K562 (cell line): ENCODE measurements around the gene TMEM205. TPM values are rescaled to one million over a fixed set of nuclear protein-coding genes. Genes with fewer than 3 reads are reported as not detected.

Source experiments
- CGGBP1 ChIP-seq: fragments of 250-450 bp; sonication (Bioruptor Pico); IDR thresholded peaks from 2 replicates; pipeline ENCODE4 v1.9.0; 2021; ENCODE audit warnings: mild to moderate bottlenecking
- CHCHD3 ChIP-seq: fragments of 250-450 bp; sonication (Bioruptor Pico); IDR thresholded peaks from 2 replicates; pipeline ENCODE4 v2.1.2; 2022; ENCODE audit warnings: mild to moderate bottlenecking
- CHD4 ChIP-seq: fragments of 200-600 bp; sonication (generic); IDR thresholded peaks from 3 replicates; pipeline ENCODE4 v1.6.1; 2012; ENCODE audit warnings: low read depth, mild to moderate bottlenecking, mixed read lengths, low read length, inconsistent platforms; ENCODE audit not compliant: insufficient read depth, insufficient replicate concordance, poor library complexity, severe bottlenecking
- CREB1 ChIP-seq, 2 experiments: sonication (generic) in 1 of 2; formaldehyde crosslinking in 1 of 2; IDR thresholded peaks; 2 replicates each; pipeline versions ENCODE4 v1.6.1 to v1.8.0; 2012 to 2022; ENCODE audit warnings: inconsistent platforms in 1 of 2, mild to moderate bottlenecking in 1 of 2, missing genetic modification reagents in 1 of 2, moderate library complexity in 1 of 2
- E2F8 ChIP-seq: fragments of 450-650 bp; IDR thresholded peaks from 2 replicates; pipeline ENCODE4 v1.7.1; 2018; ENCODE audit warnings: mild to moderate bottlenecking, low read depth; ENCODE audit not compliant: partially characterized antibody
- ELK1 ChIP-seq: sonication (generic); formaldehyde crosslinking; IDR thresholded peaks from 2 replicates; pipeline ENCODE4 v1.8.1; 2022; ENCODE audit warnings: missing genetic modification reagents
- FOXM1 ChIP-seq, 2 experiments: fragments of 450-650 bp in 1 of 2; sonication (generic) in 1 of 2; formaldehyde crosslinking in 1 of 2; IDR thresholded peaks; 2 replicates each; pipeline versions ENCODE4 v1.6.1 to v1.9.0; 2017 to 2022; ENCODE audit warnings: low read depth in 2 of 2, mild to moderate bottlenecking in 2 of 2, missing genetic modification reagents in 1 of 2, moderate library complexity in 1 of 2
- GTF2E2 ChIP-seq: fragments of 200-800 bp; sonication (Bioruptor generic); IDR thresholded peaks from 2 replicates; pipeline ENCODE4 v1.6.1; 2016; ENCODE audit warnings: missing genetic modification characterization, missing compliant biosample characterization
- HLTF ChIP-seq: fragments of 450-650 bp; IDR thresholded peaks from 2 replicates; pipeline ENCODE4 v1.6.1; 2016
- JUND ChIP-seq, 2 experiments: IDR thresholded peaks; 2 replicates in 1 of 2; 3 replicates in 1 of 2; pipeline ENCODE4 v1.6.1; 2011; ENCODE audit warnings: borderline replicate concordance in 2 of 2, low read depth in 2 of 2, low read length in 2 of 2, improper control_type of control experiment in 1 of 2, missing biosample characterization in 1 of 2, missing genetic modification characterization in 1 of 2, missing genetic modification reagents in 1 of 2
- KLF10 ChIP-seq: fragments of 250-450 bp; sonication (Bioruptor Pico); IDR thresholded peaks from 2 replicates; pipeline ENCODE4 v1.6.1; 2021; ENCODE audit warnings: matching md5 sums
- MCM5 ChIP-seq: fragments of 450-650 bp; IDR thresholded peaks from 2 replicates; pipeline ENCODE4 v1.6.1; 2016; ENCODE audit warnings: low read depth
- NCOA6 ChIP-seq: fragments of 450-650 bp; IDR thresholded peaks from 2 replicates; pipeline ENCODE4 v1.6.1; 2017; ENCODE audit warnings: mild to moderate bottlenecking
- NCOR1 ChIP-seq: fragments of 450-650 bp; IDR thresholded peaks from 2 replicates; pipeline ENCODE4 v1.6.1; 2016; ENCODE audit warnings: mild to moderate bottlenecking, moderate library complexity
- POLR2AphosphoS2 ChIP-seq: IDR thresholded peaks from 2 replicates; pipeline ENCODE4 v1.6.1; 2012; ENCODE audit warnings: low read length, improper control_type of control experiment
- POLR2AphosphoS5 ChIP-seq: IDR thresholded peaks from 2 replicates; pipeline ENCODE4 v1.6.1; 2011; ENCODE audit warnings: mild to moderate bottlenecking, low read depth, low read length, moderate library complexity; ENCODE audit not compliant: control insufficient read depth, insufficient read depth
- PPARD ChIP-seq: fragments of 250-450 bp; sonication (Bioruptor Pico); IDR thresholded peaks from 2 replicates; pipeline ENCODE4 v1.8.0; 2022; ENCODE audit warnings: inconsistent platforms, mild to moderate bottlenecking, moderate library complexity
- RFX5 ChIP-seq: IDR thresholded peaks from 2 replicates; pipeline ENCODE4 v1.6.1; 2011; ENCODE audit warnings: low read depth, mild to moderate bottlenecking, improper control_type of control experiment, low read length
- SIRT6 ChIP-seq: IDR thresholded peaks from one replicate; pipeline ENCODE4 v1.6.1; 2012; ENCODE audit warnings: low read depth, mild to moderate bottlenecking, control low read depth, inconsistent platforms, low read length, moderate library complexity
- SMARCC2 ChIP-seq: fragments of 450-650 bp; IDR thresholded peaks from 2 replicates; pipeline ENCODE4 v1.6.1; 2017; ENCODE audit warnings: antibody characterized with exemption, moderate library complexity, mild to moderate bottlenecking, low read depth
- SNIP1 ChIP-seq: fragments of 450-650 bp; IDR thresholded peaks from 2 replicates; pipeline ENCODE4 v1.7.1; 2017; ENCODE audit warnings: low read depth, mild to moderate bottlenecking
- STAG1 ChIP-seq: sonication (generic); formaldehyde crosslinking; IDR thresholded peaks from 2 replicates; pipeline ENCODE4 v1.5.0; 2020; ENCODE audit warnings: missing genetic modification reagents, borderline replicate concordance
- ZNF134 ChIP-seq: fragments of 250-450 bp; sonication (Bioruptor Pico); conservative IDR thresholded peaks from 2 replicates; pipeline ENCODE4 v1.4.0; 2020
- ZNF165 ChIP-seq: fragments of 250-450 bp; sonication (Bioruptor Pico); IDR thresholded peaks from 2 replicates; pipeline ENCODE4 v1.4.0; 2020; ENCODE audit warnings: borderline replicate concordance
- ZNF707 ChIP-seq: fragments of 250-450 bp; sonication (Bioruptor Pico); conservative IDR thresholded peaks from 2 replicates; pipeline ENCODE4 v1.8.0; 2022; ENCODE audit warnings: inconsistent platforms, mild to moderate bottlenecking, moderate library complexity
- polyA plus RNA-seq, 8 experiments: library from polyadenylated mRNA; depleted of rRNA in 4 of 8; stranded (reverse) in 5 of 8; unstranded in 3 of 8; fragments of >200 nt; fragmentation: Nextera tagmentation in 2 of 8; fragmentation: Illumina TruSeq in 1 of 8; extraction: Ambion mirVana in 2 of 8; extraction: Trizol in 1 of 8; gene quantifications; 2 replicates each; pipeline versions ENCODE4 v1.2.1 to v1.2.3, GENCODE V29; 2011 to 2014; ENCODE audit warnings: inconsistent platforms in 1 of 8, missing spikeins in 1 of 8
- total RNA-seq, 7 experiments: library from RNA; depleted of rRNA in 6 of 7; stranded (reverse); fragments of >200 nt in 6 of 7; fragmentation: Illumina TruSeq in 2 of 7; extraction: Trizol in 2 of 7; gene quantifications; 2 replicates each; pipeline versions ENCODE4 v1.2.1 to v1.2.3, GENCODE V29; 2011 to 2021; ENCODE audit warnings: low replicate concordance in 1 of 7

The TMEM205 gene
- total and polyA plus RNA-seq, 9 of the 15 experiments (the other 6 are each of a cell fraction or from before 2014, with no cell fraction given) = 21.3 to 81.5 (median 44.1) TPM

GRCh38 chr19:11355160-11356073, 9.3 kb upstream of the TMEM205 start, which contains the start of gene PLPPR2 (continued):
- no peak for TF ChIP-seq PPARD (CRISPR knock-in tag)
- TF ChIP-seq MCM5 = no peak
- no peak for TF ChIP-seq RFX5
- TF ChIP-seq ZNF165 (CRISPR knock-in tag) = no peak
- no peak for TF ChIP-seq CHD4
- no peak for TF ChIP-seq SNIP1
- TF ChIP-seq SMARCC2 = no peak
- no peak for TF ChIP-seq KLF10 (CRISPR knock-in tag)
- TF ChIP-seq E2F8 = no peak
- TF ChIP-seq STAG1 (CRISPR knock-in tag) = no peak
- TF ChIP-seq ELK1 (CRISPR knock-in tag) = no peak
- no peak for TF ChIP-seq GTF2E2 (tag)
- no peak for TF ChIP-seq NCOR1
- TF ChIP-seq CGGBP1 (CRISPR knock-in tag) = no peak
- no peak for TF ChIP-seq JUND (IDR thresholded peaks at IDR 0.05; ENCODE audit: borderline replicate concordance, low read depth, low read length)
- TF ChIP-seq JUND (tag; IDR thresholded peaks at IDR 0.05; ENCODE audit: borderline replicate concordance, low read depth, low read length) = no peak
- peak; percentile 88; the same call in 1 of the 2 replicates for TF ChIP-seq HLTF
- no peak for TF ChIP-seq FOXM1 (IDR thresholded peaks at IDR 0.05; ENCODE audit: low read depth)
- no peak for TF ChIP-seq FOXM1 (CRISPR knock-in tag; IDR thresholded peaks at IDR 0.05; ENCODE audit: low read depth)
- TF ChIP-seq ZNF134 (CRISPR knock-in tag) = no peak
- no peak for TF ChIP-seq CHCHD3 (CRISPR knock-in tag)
- TF ChIP-seq POLR2AphosphoS2 = no peak
- no peak for TF ChIP-seq SIRT6
- no peak for TF ChIP-seq CREB1 (IDR thresholded peaks at IDR 0.05)
- TF ChIP-seq CREB1 (CRISPR knock-in tag; IDR thresholded peaks at IDR 0.05) = no peak
- TF ChIP-seq ZNF707 (CRISPR knock-in tag) = no peak
- TF ChIP-seq POLR2AphosphoS5 = no peak
- no peak for TF ChIP-seq NCOA6
